ENCODE results near the gene KTI12.

The KTI12 gene

GRCh38 chr1:51990478-51990965 lies 43.1 kb downstream of the KTI12 start, which contains the start of gene RAB3B (continued):
- TF ChIP-seq, protein P1, sequence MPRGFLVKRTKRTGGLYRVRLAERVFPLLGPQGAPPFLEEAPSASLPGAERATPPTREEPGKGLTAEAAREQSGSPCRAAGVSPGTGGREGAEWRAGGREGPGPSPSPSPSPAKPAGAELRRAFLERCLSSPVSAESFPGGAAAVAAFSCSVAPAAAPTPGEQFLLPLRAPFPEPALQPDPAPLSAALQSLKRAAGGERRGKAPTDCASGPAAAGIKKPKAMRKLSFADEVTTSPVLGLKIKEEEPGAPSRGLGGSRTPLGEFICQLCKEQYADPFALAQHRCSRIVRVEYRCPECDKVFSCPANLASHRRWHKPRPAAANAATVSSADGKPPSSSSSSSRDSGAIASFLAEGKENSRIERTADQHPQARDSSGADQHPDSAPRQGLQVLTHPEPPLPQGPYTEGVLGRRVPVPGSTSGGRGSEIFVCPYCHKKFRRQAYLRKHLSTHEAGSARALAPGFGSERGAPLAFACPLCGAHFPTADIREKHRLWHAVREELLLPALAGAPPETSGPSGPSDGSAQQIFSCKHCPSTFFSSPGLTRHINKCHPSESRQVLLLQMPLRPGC (tag by site-specific recombination; IDR thresholded peaks at IDR 0.05): no peak
- no peak for TF ChIP-seq ZSCAN16 (tag by site-specific recombination; IDR thresholded peaks at IDR 0.05)
- no peak; the same call in 1 of the 2 replicates for TF ChIP-seq ZNF184 (tag by site-specific recombination; IDR thresholded peaks at IDR 0.05)
- TF ChIP-seq SALL2 (tag by site-specific recombination; IDR thresholded peaks at IDR 0.05; ENCODE audit: borderline replicate concordance): no peak
- no peak for TF ChIP-seq YY2 (tag by site-specific recombination; IDR thresholded peaks at IDR 0.05)
- peak; percentile 90 for TF ChIP-seq ZBTB6 (tag by site-specific recombination; IDR thresholded peaks at IDR 0.05)
- TF ChIP-seq KLF7 (tag by site-specific recombination; IDR thresholded peaks at IDR 0.05; ENCODE audit: borderline replicate concordance): no peak
- no peak for TF ChIP-seq ZNF280D (tag by site-specific recombination; IDR thresholded peaks at IDR 0.05)
- no peak for TF ChIP-seq ZNF776 (tag by site-specific recombination; IDR thresholded peaks at IDR 0.05; ENCODE audit: borderline replicate concordance)
- TF ChIP-seq ZNF548 (tag by site-specific recombination; IDR thresholded peaks at IDR 0.05): no peak
- TF ChIP-seq, protein P2, sequence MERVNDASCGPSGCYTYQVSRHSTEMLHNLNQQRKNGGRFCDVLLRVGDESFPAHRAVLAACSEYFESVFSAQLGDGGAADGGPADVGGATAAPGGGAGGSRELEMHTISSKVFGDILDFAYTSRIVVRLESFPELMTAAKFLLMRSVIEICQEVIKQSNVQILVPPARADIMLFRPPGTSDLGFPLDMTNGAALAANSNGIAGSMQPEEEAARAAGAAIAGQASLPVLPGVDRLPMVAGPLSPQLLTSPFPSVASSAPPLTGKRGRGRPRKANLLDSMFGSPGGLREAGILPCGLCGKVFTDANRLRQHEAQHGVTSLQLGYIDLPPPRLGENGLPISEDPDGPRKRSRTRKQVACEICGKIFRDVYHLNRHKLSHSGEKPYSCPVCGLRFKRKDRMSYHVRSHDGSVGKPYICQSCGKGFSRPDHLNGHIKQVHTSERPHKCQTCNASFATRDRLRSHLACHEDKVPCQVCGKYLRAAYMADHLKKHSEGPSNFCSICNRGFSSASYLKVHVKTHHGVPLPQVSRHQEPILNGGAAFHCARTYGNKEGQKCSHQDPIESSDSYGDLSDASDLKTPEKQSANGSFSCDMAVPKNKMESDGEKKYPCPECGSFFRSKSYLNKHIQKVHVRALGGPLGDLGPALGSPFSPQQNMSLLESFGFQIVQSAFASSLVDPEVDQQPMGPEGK (tag by site-specific recombination; IDR thresholded peaks at IDR 0.05): peak; percentile 15; the same call in 1 of the 2 replicates
- TF ChIP-seq ZNF335 (tag by site-specific recombination; conservative IDR thresholded peaks at IDR 0.05): peak; percentile 51; the same call in 1 of the 2 replicates
- TF ChIP-seq, protein P3, sequence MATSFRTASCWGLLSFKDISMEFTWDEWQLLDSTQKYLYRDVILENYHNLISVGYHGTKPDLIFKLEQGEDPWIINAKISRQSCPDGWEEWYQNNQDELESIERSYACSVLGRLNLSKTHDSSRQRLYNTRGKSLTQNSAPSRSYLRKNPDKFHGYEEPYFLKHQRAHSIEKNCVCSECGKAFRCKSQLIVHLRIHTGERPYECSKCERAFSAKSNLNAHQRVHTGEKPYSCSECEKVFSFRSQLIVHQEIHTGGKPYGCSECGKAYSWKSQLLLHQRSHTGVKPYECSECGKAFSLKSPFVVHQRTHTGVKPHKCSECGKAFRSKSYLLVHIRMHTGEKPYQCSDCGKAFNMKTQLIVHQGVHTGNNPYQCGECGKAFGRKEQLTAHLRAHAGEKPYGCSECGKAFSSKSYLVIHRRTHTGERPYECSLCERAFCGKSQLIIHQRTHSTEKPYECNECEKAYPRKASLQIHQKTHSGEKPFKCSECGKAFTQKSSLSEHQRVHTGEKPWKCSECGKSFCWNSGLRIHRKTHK (tag by site-specific recombination; IDR thresholded peaks at IDR 0.05): no peak
- TF ChIP-seq, protein P4, sequence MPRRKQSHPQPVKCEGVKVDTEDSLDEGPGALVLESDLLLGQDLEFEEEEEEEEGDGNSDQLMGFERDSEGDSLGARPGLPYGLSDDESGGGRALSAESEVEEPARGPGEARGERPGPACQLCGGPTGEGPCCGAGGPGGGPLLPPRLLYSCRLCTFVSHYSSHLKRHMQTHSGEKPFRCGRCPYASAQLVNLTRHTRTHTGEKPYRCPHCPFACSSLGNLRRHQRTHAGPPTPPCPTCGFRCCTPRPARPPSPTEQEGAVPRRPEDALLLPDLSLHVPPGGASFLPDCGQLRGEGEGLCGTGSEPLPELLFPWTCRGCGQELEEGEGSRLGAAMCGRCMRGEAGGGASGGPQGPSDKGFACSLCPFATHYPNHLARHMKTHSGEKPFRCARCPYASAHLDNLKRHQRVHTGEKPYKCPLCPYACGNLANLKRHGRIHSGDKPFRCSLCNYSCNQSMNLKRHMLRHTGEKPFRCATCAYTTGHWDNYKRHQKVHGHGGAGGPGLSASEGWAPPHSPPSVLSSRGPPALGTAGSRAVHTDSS (tag by site-specific recombination; IDR thresholded peaks at IDR 0.05): no peak
- TF ChIP-seq ZXDB (tag by site-specific recombination; IDR thresholded peaks at IDR 0.05): no peak
- no peak for TF ChIP-seq ZNF280C (tag by site-specific recombination; IDR thresholded peaks at IDR 0.05)
- no peak for TF ChIP-seq MZF1 (tag by site-specific recombination; IDR thresholded peaks at IDR 0.05; ENCODE audit: borderline replicate concordance)
- peak; percentile 27; the same call in 1 of the 2 replicates for TF ChIP-seq ZNF223 (tag by site-specific recombination; IDR thresholded peaks at IDR 0.05)
- TF ChIP-seq IKZF3 (tag by site-specific recombination; IDR thresholded peaks at IDR 0.05): peak; percentile 55; the same call in 1 of the 2 replicates
- TF ChIP-seq ZNF660 (tag by site-specific recombination; IDR thresholded peaks at IDR 0.05): no peak
- TF ChIP-seq ZNF221 (tag by site-specific recombination; IDR thresholded peaks at IDR 0.05; ENCODE audit: borderline replicate concordance): no peak
- no peak for TF ChIP-seq ZNF585B (tag by site-specific recombination; IDR thresholded peaks at IDR 0.05)
- no peak for TF ChIP-seq ZNF174 (tag by site-specific recombination; IDR thresholded peaks at IDR 0.05)
- TF ChIP-seq ZNF16 (tag by site-specific recombination; IDR thresholded peaks at IDR 0.05; ENCODE audit: low read depth): no peak
- peak; percentile 18; the same call in 1 of the 2 replicates for TF ChIP-seq GLIS2 (tag by site-specific recombination; IDR thresholded peaks at IDR 0.05)
